Esophagus squamous epithelium (tissue), 5 donors: Measurements from ENCODE around the gene GABBR2. TPM values are rescaled to one million over a fixed set of nuclear protein-coding genes. Genes with fewer than 3 reads are reported as not detected.
"Not testable (repeated sequence)": the region's sequence is repeated elsewhere in the genome, so short reads cannot be mapped to it uniquely, and the experiment has no call there.

ENCODE experiments used
- DNase-seq: peaks from one replicate; lab custom pipeline; 2025; lab: John Stamatoyannopoulos, UW
- H3K27ac ChIP-seq, 4 donors: fragments of 200-600 bp; sonication (generic); one replicate each; pipeline ENCODE4 v1.5.1; 2016 to 2019; ENCODE audit warnings: mild to moderate bottlenecking in 1 of 4
- H3K27me3 ChIP-seq, 4 donors: fragments of 200-600 bp; sonication (generic); 1 replicate in 3 of 4; 2 replicates in 1 of 4; pipeline versions ENCODE4 v1.5.1 to v1.6.0; 2017 to 2021; ENCODE audit warnings: antibody characterized with exemption in 1 of 4
- H3K36me3 ChIP-seq, 3 donors: fragments of 200-600 bp; sonication (generic); one replicate each; pipeline ENCODE4 v1.5.1; 2016 to 2019
- H3K4me1 ChIP-seq, 3 donors: fragments of 200-600 bp; sonication (generic); one replicate each; pipeline ENCODE4 v1.5.1; 2017 to 2019
- H3K4me3 ChIP-seq, 4 donors: fragments of 200-600 bp; sonication (generic); 1 replicate in 3 of 4; 2 replicates in 1 of 4; pipeline ENCODE4 v1.5.1; 2016 to 2019; ENCODE audit warnings: mild to moderate bottlenecking in 2 of 4, moderate library complexity in 1 of 4
- H3K9me3 ChIP-seq, 3 donors: fragments of 200-600 bp; sonication (generic); one replicate each; pipeline ENCODE4 v1.5.1; 2016 to 2019
- CTCF ChIP-seq, 6 experiments: fragments of 450-650 bp in 4 of 6; fragments of 200-600 bp in 2 of 6; sonication (generic) in 2 of 6; IDR thresholded peaks; one replicate each; pipeline ENCODE4 v1.5.1; 2016 to 2019; ENCODE audit warnings: antibody characterized with exemption in 6 of 6, mild to moderate bottlenecking in 4 of 6, moderate library complexity in 4 of 6
- POLR2A ChIP-seq, 4 donors: fragments of 450-650 bp; IDR thresholded peaks; one replicate each; pipeline ENCODE4 v1.6.1; 2017; ENCODE audit warnings: antibody characterized with exemption in 4 of 4, mild to moderate bottlenecking in 4 of 4, moderate library complexity in 3 of 4
- WGBS, 2 donors: methylation state at CpG; one replicate each; pipeline ENCODE4 v1.1.5; 2018; 5-methylcytosine and 5-hydroxymethylcytosine counted together
- intact Hi-C: fragments of 100-400 bp; cut with DNase I; formaldehyde crosslinking; loops from one replicate; pipeline ENCODE4 v1.15.0; 2022
- total RNA-seq, 4 donors: library from RNA; depleted of rRNA; stranded (reverse); fragments of >200 nt; gene quantifications; one replicate each; pipeline ENCODE4 v1.1.0, GENCODE V29; 2016
- donor health status: DM: yes; HTN: yes; CAD: no.

Gene GABBR2
- total RNA-seq, 4 donors from 2014 or later: not detected

- Histone ChIP-seq H3K27ac (no peak overlapping the region), H3K4me1 (no peaks in the 10 kb centered on the region), H3K36me3 (no peaks in the 10 kb centered on the region), H3K4me3 (no peak overlapping the region), H3K9me3 (no peaks in the 10 kb centered on the region), H3K27me3 (no peaks in the 10 kb centered on the region)
- WGBS, 2 donors: 56 to 81% methylated on average over 3 to 5 of the region's 6 CpGs
- TF ChIP-seq CTCF (IDR thresholded peaks at IDR 0.05) (no peak), POLR2A (IDR thresholded peaks at IDR 0.05) (no peak)
- intact Hi-C loops: no loop called here
- no peak for DNase-seq
These were observed 193.9 kb downstream of the GABBR2 start for GRCh38 chr9:98514841-98515240.

DNA sequence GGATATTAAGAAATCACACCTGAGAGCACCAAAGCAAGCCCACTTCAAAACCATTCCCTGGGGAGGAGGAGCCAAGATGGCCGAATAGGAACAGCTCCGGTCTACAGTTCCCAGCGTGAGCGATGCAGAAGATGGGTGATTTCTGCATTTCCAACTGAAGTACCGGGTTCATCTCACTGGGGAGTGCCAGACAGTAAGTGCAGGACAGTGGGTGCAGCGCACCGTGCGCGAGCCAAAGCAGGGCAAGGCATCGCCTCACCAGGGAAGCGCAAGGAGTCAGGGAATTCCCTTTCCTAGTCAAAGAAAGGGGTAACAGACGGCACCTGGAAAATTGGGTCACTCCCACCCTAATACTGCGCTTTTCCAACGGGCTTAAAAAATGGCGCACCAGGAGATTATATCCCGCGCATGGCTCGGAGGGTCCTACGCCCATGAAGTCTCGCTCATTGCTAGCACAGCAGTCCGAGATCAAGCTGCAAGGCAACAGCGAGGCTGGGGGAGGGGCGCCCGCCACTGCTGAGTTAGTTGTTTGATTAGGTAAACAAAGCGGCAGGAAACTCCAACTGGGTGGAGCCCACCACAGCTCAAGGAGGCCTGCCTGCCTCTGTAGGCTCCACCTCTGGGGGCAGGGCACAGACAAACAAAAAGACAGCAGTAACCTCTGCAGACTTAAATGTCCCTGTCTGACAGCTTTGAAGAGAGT lies 200.4 kb downstream of the GABBR2 start:
- WGBS, 2 donors: 79 to 94% methylated on average over 8 to 14 of the region's 25 CpGs
- DNase-seq: not testable (repeated sequence)

DNA sequence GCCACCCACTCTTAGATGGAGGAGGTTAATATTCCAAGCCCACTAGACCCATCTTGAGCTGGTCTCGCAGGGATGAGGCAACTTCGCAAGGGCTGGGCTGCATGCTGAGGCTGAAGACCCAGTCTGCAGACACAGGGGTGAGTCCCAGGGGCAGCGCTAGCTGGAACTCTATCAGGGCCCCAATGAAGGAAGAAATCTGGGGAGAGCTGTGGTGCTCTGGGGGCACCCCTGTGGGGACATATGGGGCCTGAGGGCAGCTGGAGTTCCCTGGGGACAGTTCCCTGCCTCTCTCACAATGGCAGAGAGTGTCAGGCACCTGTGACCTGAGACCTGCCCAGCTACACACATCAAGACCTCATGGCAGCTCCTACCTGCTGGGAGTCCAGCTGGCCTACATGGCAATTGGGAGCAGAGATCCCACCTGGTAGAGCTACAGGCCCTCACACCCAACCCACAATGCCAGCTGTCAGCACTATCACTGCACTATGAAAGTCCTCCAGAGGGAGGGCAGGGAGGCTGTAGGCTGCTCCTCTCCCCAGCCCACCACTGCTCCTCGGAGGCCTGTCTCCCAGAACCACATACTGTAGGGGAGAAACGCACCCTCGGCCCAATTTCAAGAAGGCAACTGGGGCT lies 202.2 kb downstream of the GABBR2 start:
- Histone ChIP-seq H3K27ac (no peak overlapping the region), H3K4me3 (no peak overlapping the region), H3K4me1 (no peaks in the 10 kb centered on the region), H3K36me3 (no peaks in the 10 kb centered on the region), H3K9me3 (no peaks in the 10 kb centered on the region), H3K27me3 (peaks cover 0 to 4% (median 0%) of the 10 kb centered on the region in 4 donors)
- TF ChIP-seq CTCF (IDR thresholded peaks at IDR 0.05) (no peak), POLR2A (IDR thresholded peaks at IDR 0.05) (no peak)
- 80 to 91% methylated on average over 1 to 3 of the region's 6 CpGs for WGBS, 2 donors
- intact Hi-C loops: no loop called here
- no peak for DNase-seq

More for the DNA sequence above, 200.4 kb downstream of the GABBR2 start:
- H3K4me3 ChIP-seq, H3K36me3 ChIP-seq, H3K9me3 ChIP-seq, H3K4me1 ChIP-seq, H3K27ac ChIP-seq, H3K27me3 ChIP-seq, intact Hi-C loops: not testable (repeated sequence)

- peaks cover 0 to 4% (median 0%) of the 10 kb centered on the region in 4 donors for H3K27me3 ChIP-seq
- H3K36me3 ChIP-seq: no peaks in the 10 kb centered on the region
- no peak overlapping the region for H3K4me3 ChIP-seq
- no peaks in the 10 kb centered on the region for H3K4me1 ChIP-seq
- intact Hi-C loops: no loop called here
- no peaks in the 10 kb centered on the region for H3K9me3 ChIP-seq
- no peak overlapping the region for H3K27ac ChIP-seq
- no peak for TF ChIP-seq POLR2A (IDR thresholded peaks at IDR 0.05)
- no peak for TF ChIP-seq CTCF (IDR thresholded peaks at IDR 0.05)
- no peak for DNase-seq
- WGBS, 2 donors: 62 to 66% methylated on average over 9 of the region's 9 CpGs
These were observed 204.1 kb downstream of the GABBR2 start for GRCh38 chr9:98504298-98505282.

DNA sequence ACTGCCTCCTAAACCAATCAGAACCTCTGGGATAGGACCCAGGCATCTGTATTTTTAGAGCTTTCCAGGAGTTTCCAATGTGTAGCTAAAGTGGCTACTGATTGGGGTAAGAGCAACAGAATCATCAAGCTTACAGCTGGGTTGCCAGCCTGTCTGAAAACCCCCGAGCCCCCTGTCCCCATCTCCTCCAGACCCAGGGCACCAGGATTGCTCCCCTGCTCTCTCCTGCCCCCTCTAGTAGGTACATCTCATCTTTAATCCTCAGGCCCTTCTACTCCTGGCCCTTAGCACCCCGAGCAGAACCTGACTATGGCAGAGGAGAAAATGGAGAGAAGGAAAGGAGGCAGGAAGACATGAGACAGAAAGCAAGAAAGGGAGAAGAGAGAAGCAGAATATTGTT lies 204.9 kb downstream of the GABBR2 start:
- Histone ChIP-seq H3K27me3 (peaks cover 0 to 4% (median 0%) of the 10 kb centered on the region in 4 donors), H3K4me3 (no peak overlapping the region), H3K27ac (no peak overlapping the region), H3K4me1 (no peaks in the 10 kb centered on the region), H3K36me3 (no peaks in the 10 kb centered on the region), H3K9me3 (no peaks in the 10 kb centered on the region)
- no peak for TF ChIP-seq POLR2A (IDR thresholded peaks at IDR 0.05)
- TF ChIP-seq CTCF (IDR thresholded peaks at IDR 0.05): no peak
- WGBS, 2 donors: 60 to 67% methylated on average over 1 of the region's 2 CpGs
- intact Hi-C loops: no loop called here
- no peak for DNase-seq
